GM19463 (cell line): ENCODE measurements around the gene TBC1D2.
A peak's percentile ranks its signal among the peaks of the same experiment; 100 is the strongest.
"Not testable (repeated sequence)": the region's sequence is repeated elsewhere in the genome, so short reads cannot be mapped to it uniquely, and the experiment has no call there.

Experiments
- ATAC-seq: cut with Tn5 transposase; IDR thresholded peaks from one replicate; pipeline ENCODE4 v1.9.1; 2021; ENCODE audit warnings: mild to moderate bottlenecking, moderate library complexity; ENCODE audit not compliant: unreplicated experiment

TBC1D2 gene, protein sequence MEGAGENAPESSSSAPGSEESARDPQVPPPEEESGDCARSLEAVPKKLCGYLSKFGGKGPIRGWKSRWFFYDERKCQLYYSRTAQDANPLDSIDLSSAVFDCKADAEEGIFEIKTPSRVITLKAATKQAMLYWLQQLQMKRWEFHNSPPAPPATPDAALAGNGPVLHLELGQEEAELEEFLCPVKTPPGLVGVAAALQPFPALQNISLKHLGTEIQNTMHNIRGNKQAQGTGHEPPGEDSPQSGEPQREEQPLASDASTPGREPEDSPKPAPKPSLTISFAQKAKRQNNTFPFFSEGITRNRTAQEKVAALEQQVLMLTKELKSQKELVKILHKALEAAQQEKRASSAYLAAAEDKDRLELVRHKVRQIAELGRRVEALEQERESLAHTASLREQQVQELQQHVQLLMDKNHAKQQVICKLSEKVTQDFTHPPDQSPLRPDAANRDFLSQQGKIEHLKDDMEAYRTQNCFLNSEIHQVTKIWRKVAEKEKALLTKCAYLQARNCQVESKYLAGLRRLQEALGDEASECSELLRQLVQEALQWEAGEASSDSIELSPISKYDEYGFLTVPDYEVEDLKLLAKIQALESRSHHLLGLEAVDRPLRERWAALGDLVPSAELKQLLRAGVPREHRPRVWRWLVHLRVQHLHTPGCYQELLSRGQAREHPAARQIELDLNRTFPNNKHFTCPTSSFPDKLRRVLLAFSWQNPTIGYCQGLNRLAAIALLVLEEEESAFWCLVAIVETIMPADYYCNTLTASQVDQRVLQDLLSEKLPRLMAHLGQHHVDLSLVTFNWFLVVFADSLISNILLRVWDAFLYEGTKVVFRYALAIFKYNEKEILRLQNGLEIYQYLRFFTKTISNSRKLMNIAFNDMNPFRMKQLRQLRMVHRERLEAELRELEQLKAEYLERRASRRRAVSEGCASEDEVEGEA

DNA sequence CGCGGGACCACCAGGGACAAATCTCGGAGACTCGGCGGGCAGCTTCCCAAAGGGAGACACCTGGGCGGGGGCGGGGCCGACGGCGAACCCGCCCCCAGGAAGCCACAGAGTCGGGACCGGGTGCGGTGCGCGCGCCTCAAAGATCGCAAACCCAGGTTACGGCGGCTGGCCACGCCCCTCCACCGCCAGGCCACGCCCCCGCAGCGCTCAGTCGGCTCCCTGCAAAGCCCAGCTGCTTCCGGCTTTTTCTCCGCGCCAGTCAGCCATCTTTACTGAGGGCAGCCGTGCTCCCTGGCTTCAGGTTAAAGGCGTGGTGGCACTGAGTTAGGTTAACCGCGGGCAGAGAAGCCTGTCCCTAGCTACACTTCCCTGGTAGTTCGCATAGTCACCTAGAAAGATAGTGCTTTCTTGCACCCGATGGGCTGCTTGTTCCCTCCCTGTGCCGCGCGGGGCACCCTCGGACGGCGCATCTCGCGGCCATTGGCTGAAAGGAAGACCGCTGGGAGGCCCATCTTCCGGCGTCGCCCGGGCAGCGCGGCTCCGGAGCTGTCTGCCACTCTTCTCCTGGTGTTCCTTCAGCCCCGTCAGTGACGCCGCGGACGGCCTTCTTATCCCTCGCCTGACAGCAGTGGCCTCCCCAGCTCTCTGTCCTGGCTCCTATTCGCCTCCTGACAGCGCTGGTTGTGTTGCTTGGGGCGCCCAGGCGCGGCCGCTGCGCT, at the start of gene TBC1D2:
TBC1D2 (minus strand) TSS at position 72 of the 719 bp plus-strand sequence. CDS start 108 bp downstream, outside the sequence.
- peak; percentile 85 for ATAC-seq

DNA sequence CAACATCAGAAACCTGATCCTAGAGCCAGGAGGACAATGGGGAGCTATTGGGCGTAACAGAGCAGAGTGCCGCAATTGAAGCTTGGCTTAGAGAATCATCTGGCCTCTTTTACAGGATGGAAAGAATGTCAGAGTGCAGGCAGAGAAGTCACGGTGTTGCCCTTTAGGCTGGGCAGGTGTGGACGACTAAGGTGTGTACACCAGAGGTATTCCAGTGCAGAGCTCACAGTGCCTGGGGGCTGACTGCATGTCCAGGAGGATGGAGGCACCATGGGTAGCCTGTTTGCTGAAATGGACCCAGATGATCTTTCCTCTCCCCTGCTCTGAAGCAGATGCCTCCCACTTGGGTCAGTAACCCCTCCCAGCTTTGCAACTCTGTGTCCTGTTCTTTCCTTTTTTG, 48.9 kb upstream of the TBC1D2 start:
- no peak for ATAC-seq

DNA sequence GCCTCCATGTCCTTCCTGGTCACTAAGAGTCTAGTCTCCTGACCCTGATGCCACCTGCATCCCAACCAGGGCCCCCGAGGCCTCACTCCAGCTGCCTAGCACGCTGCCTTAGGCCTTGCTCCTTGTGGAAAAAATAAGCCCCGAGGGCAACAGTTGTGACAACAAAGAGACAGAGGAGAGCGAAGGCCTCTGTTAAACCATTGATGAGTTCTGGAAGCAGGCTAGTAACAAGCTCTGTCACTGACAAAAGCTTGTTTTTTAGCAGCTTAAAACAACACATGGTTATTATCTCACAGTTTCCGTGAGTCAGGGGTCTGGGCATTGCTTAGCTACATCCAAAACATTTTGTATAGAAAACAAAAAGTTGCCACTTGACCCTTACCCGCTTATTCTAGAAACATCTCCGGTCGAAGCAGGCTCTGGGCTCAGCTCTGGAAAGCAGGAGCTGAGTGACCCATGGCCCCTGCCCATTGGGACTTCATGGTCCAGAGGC, 48.2 kb upstream of the TBC1D2 start:
- no peak for ATAC-seq

DNA sequence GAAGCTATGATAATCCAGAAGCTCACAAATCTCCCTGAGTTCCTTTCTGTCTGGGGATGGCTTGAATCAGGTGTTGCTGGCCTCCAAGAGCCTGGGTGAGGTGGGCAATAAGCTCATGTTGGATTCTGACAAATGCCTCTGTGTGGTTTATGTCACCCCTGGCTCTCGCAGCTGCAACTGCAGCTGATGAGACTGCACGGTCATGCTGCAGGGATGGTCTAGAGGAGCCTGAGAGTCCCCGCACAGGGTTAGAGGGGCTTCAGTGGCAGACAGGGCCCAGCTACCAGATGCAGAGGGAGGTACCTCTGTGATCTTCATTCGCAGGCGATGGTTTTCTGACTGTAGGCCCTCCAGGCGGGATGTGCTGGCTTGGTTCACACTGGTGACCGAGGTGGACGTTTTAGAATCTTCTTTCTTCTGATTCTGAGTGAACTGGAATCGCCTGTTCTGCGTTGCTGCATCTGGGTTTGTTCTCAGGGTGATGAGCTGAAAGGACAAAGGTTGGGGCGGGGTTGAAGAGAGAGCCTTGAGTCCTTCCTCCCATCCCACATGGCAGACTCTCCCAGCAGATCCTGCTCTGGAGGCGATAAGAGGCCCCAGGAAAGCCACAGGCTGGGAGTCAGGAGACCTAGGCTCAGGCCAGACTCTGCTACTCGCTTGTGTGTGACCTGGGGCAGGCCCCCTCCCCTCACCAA, 47.6 kb upstream of the TBC1D2 start:
- no peak for ATAC-seq

DNA sequence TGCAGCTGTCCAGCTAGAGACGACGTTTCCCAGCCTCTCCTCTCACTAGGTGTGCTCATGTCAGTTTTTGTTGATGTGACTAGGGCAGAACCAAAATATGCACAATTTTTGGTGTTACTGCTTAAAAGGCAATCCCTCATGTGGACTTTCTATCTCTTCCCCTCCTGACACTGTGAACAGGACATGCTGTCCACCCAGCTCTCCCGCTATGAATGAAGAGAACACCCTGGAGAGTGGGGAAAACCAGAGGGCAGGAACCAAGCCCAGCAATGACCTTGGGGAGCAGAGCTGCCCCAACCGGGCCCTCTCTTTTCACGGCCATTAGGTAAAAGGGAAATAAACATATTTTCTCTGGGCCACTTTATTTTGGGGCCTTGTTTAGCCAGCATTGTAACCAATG, 46.7 kb upstream of the TBC1D2 start:
- no peak for ATAC-seq

DNA sequence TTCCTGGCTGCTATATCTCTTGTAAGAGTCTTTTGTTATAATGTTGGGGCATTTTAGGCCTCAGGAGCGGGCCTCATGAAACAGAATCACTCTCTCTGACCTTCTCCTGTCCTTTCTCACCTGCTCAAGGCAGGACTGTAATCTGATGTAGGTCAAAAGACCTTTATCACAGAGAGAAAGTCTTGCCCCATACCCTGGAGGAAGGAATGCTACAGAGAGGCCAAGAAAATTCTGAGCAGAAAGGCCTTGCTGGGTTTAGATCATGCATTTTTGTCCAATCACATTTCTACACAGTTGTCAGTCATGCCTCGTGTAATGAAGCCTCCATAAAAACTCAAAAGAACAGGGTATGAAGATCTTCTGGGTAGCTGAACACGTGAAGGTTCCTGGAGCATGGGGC, 45.2 kb upstream of the TBC1D2 start:
- ATAC-seq, result no peak

DNA sequence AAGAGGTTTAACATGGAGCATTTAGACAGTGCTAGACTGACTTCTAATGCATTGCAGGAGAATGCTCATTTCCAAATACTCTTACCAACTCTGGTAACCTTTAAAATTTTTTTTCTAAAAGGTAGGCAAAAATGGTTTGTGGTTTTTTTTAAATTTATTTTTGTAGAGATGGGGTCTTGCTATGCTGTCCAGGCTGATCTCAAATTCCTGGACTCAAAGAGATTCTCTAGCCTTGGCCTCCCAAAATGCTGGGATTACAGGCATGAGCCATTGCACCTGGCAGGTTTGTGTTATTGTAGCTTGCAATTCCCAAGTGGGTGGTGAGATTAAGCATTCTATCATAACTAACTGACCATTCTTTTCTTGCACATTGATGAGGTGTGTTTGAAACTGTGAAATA, 43.0 kb upstream of the TBC1D2 start:
- no peak for ATAC-seq

DNA sequence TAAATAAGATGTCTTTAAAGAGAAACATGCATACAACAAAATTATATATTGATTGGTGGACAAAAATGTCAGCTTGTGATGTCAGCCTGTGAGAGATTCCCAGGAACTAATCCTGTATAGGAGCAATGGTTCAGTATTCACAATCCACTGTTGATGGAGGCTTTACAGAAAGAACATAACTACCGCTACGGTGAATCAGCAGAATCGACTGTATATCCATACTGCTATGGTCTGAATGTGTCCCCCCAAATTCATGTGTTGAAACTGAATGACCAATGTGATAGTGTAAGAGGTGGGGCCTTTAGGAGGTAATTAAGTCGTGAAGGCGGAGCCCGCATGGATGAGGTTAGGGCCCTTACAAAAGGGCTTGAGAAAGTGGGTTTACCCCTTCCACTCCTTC, 40.4 kb upstream of the TBC1D2 start:
- no peak for ATAC-seq

DNA sequence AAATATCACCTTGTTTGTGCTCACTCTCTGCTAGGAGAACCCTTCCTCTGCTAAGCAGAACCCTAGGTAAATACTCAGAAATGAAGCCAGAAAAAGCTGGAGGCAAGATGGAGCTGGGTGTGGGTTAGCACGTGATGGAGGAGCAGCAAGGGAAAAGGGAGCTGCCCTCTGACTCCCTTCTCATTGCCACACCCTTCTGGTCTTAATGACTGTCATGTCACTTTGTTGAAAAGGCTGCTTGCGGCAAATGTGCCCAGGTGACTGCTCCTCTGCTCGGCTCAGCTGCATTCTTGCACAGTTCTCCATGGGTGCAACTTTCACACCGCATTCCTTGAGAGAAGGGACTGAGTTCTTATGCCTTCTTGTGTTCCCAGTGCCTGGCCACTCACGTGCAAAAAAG, 36.4 kb upstream of the TBC1D2 start:
- ATAC-seq, result no peak

DNA sequence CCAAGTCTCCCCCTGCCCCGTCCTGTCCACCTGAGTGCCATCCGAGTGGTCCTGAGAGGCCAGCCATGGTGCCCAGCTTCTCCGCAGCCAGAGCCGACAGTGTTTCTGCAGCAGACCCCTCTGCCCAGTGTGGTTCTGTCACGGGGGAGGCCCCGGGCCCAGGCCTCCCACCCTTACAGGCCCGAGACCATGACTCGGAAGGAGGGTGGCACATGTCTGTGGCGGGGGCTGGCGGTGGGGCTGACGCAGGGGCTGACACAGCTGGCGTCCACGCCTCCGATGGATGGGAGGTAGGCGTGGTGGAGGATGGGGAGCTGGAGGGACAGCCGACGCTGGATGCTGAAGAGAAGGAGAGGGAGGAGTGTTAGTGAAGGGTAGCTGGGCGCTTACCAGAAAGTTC, 35.0 kb upstream of the TBC1D2 start:
- ATAC-seq, result no peak

DNA sequence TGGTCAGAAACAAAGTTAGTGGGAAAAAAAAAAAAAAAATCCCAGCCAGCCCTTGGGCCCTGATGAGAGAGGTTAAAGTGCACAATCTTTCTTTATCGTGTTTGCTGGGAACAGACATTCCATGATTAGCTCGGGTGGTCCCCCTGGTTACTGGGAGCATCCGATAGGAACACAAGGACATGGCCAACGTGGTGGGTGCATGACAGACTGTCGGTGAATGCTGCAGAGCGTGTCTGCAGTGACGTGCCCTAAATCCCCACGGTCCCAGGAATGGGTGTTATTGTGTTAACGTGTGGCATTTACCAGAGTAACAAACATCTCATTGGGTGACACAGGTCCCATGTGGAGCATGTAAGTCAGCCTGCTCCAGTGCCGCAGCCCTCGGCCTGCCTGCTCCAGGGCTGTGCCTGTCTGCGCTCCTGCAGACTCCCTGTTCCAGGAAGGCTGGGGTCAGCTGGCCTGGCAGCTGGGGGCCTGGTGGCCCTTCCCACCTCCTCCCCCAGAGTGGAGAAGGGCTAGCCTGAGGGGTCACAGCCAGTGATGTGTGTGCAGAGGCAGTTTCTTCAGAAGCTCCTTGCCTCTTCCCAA, 34.3 kb upstream of the TBC1D2 start:
- ATAC-seq, result no peak

DNA sequence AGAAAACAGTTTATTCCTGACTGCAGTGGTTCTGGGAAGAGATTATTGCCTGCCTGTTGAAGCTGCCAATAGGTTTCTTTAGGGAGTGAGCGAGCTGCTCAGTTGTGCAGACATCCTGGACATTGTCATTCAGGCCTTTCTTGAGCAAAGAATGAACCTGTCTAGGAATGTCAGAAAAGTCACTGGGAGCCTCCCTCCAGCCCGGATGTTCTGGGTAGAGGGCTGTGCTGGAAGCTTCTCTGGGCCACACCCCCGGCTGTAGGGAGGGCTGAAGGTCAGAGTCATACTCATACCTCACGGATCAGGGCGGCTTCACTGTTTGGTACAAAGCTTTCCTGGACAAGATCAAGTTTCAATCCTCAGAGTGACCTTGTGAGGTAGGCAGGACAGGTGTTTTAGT, 33.4 kb upstream of the TBC1D2 start:
- ATAC-seq, result no peak

DNA sequence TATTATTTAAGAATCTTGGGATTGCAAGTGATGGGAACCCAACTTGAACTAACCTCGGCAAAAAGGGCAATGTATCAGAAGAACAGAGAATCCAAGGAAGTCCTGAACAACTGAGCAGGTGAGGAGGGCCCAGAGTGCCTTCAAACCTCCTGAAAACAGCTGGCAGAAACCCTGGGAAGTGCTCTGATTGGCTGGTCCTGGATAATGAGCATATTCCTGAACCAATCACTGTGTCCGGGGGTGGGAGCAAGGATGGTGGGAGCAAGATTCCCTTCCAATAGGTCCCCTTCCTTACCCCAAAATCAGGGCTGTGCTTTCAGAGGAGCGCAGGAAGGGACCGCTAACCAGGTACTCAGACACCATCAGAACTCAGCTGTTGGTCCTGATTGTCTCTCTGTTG, 31.9 kb upstream of the TBC1D2 start:
- no peak for ATAC-seq

DNA sequence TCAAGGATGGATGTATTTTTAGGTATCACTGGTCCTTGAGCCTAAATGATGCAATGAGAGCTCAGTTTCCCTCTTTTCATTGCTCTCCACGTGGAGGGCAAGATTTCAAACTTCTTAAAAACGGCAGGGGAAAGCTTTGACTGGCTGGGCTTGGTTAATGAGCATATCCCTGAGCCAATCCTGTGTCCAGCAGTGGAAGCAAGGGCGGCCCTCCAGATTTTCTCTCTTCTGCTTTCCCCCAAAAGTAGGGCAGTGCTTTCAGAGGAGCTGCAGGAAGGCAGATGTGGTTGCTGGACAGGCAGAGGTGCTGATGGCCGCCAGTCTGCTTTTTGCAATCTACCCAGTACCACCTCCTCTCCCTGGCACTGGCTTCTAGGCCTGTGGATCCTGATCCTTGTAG, 30.0 kb upstream of the TBC1D2 start:
- no peak for ATAC-seq

DNA sequence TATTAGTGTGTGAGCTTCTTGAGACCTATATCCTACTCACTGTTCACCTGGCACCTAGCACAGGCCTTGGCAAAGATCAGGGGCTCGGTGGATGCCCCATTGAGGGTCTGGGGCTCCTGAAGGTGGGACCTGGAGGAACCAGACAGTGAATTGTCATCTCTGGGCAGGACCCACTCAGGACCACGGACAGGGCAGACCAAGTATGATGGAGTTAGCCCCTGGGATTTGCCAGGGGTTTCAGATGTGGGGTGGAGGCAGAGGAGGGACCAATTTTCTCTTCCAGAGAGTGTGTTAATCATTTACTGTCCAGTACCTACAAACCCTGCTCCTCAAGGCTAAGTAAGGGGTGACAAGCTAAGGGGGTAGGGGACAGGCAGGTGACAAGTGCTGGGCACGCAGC, 29.3 kb upstream of the TBC1D2 start:
- no peak for ATAC-seq

DNA sequence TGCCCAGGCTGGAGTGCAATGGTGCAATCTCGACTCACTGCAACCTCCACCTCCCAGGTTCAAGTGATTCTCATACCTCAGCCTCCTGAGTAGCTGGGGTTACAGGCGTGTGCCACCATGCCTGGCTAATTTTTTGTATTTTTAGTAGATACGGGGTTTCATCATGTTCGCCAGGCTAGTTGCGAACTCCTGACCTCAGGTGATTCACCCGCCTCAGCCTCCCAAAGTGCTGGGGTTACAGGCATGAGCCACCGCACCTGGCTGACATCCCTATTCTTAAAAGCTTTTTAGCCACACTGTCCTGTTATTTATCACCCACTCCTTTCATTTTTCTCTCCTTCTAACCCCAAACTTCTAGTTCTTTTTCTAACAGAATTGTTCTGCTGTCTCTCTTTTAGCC, 27.7 kb upstream of the TBC1D2 start:
- ATAC-seq, result not testable (repeated sequence)

DNA sequence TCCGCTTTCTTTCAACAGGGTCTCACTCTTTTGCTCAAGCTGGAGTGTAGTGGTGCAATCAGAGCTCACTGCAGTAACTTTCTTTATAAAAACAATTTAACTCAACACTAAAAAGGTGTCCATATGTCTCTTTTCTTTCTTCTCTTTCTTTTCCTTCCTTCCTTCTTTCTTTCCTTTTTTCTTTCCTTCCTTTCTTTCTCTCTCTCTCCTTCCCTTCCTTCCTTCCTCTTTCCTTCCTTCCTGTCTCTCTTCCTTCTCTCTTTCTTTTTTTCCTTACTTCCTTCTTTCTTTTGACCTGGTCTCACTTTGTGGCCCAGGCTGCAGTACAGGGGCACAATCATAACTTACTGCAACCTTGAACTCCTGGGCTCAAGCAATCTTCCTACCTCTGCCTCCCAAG, 25.8 kb upstream of the TBC1D2 start:
- ATAC-seq, result no peak

DNA sequence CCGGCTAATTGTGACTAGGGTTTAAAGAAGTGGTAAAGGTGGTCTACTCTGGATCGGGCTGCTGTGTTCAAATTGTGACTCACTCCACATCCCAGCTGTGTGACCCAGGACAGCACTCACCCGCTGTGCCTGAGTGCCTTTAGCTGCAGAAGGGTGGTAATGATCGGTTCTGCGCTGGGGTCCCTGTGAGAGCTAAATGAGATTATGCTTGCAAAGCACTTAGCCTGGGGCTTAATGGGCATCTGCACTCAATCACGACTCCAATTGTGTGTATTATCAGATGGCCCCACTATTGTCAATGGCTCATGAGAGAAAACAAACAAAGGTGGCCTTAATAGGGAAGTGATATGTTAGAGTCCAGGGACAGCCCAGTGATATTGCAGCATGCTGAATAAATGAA, 25.1 kb upstream of the TBC1D2 start:
- no peak for ATAC-seq

DNA sequence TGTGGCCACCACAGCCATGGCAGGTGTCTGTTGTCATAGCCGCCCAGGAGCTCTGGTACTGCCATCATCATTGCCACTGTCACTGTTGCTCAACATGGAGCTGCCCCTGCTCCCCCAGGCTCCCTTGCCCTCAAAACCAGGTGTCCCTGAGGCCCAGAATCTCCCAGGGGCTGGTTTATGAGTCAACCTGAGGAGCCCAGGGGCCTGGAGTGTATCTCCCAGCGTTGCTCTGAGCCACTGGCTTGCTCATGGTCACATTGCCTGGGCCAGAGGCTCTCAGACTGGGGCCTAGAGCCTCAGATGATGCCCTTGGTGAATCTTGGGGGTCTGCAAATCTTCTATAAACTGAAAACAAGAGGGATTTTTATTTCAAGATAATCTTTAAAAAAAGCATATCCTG, 24.7 kb upstream of the TBC1D2 start:
- ATAC-seq, result no peak

DNA sequence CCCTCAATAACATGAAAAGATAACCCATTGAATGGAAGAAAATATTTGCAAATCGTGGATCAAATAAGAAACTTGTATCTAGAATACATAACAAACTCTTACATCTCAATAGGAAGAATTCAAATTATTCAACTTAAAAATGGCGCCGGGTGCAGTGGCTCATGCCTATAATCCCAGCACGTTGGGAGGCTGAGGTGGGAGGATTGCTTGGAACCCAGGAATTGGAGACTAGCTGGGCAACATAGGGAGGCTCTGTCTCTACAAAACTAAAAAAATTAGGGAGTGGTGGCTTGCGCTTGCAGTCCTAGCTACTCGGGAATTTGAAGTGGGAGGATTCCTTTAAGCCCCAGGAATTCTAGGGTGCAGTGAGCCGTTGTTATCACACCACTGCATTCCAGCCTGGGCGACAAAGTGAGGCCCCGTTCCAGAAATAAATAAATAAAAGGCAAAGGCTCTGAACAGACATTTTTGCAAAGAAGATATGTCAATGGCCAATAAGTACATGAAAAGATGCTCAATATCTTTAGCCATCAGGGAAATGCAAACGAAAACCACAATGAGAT, 21.5 kb upstream of the TBC1D2 start:
- no peak for ATAC-seq
